GM19372 (cell line): ENCODE results near the gene PKN1.

Experiments used
- ATAC-seq: cut with Tn5 transposase; IDR thresholded peaks from one replicate; pipeline ENCODE4 v1.9.1; 2021; ENCODE audit warnings: mild to moderate bottlenecking, low read depth, moderate library complexity; ENCODE audit not compliant: unreplicated experiment

The PKN1 gene

DNA sequence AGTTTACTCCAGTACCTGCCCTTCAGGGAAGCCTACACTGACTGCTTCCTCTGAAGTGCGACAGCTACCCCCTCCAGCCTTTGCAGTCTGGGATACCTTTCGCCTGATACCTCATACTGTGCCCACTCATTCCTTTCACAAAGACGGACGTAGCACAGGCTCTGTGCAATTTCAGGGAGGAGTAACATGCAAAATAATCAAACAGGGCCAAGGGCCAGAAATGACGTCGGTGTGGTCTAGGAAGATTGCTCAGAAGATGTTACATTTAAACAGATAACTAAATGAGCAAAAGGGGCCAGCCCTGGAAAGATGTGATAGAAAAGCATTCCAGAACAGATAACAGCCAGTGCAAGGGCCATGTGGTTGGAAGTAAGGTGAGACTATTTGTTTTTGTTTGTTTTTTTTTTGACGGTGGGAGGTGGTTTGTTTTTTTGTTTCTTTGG, 7.4 kb upstream of the PKN1 start:
- ATAC-seq, result no peak

DNA sequence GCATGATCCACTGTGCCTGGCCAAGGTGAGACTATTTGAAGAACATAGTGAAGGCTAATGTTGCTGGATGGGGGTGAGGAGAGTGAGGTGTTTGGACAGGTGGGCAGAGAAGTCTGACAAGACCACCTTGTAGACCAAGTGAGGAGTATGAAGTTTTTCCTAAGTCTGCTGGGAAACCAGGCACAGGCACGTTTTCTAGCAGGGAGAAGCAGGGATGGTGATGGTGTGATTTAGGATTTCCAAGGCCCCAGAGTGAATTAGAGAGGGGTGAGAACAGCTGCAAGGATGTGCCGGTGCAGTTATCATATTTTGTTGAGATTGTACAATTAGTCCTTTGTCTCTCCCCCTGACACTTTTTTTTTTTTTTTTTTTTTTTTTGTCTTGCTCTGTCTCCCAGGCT, 5.6 kb upstream of the PKN1 start:
- ATAC-seq, result no peak

DNA sequence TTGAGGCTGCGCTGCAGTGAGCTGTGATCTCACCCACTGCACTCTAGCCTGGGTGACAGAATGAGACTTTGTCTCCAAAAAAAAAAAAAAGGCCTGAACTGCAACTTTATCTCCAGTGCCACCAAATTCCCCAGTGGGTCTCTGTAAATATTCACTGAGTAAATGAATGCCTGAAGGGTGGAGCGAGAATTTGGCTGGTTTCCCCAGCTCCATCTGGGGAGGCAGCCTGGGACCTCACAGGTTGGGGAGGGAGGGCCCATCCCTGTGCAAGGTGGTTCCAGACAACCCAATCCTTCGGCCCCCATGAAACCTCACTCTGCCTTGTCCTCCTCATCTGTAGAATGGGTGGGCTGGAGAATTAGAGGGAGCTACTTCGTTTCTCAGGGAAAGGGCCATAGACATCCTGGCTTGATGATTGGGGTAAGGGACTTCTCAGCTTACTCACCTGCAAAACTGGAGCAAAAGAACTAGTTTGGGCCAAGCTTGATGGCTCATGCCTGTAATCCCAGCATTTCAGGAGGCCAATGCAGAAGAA, 4.2 kb upstream of the PKN1 start:
- ATAC-seq, result no peak

DNA sequence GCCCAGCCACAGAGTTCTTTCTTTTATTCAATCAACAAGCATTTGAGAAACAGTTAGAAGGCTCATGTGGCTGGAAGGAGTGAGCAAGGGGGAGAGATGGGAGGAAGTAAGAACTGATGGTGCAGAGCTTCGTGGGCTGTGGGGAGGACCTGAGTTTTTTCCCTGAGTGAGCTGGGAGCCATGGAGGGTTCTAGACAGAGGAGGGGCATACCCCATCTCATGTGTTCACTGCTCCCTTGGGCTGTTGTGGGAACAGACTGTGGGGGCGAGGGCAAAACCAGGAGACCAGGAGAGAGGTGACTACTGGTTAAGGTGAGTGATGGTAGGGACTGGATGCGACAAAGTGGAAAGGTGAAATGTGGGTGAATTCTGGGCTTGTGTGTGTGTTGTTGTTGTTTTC, 2.4 kb upstream of the PKN1 start:
- no peak for ATAC-seq

DNA sequence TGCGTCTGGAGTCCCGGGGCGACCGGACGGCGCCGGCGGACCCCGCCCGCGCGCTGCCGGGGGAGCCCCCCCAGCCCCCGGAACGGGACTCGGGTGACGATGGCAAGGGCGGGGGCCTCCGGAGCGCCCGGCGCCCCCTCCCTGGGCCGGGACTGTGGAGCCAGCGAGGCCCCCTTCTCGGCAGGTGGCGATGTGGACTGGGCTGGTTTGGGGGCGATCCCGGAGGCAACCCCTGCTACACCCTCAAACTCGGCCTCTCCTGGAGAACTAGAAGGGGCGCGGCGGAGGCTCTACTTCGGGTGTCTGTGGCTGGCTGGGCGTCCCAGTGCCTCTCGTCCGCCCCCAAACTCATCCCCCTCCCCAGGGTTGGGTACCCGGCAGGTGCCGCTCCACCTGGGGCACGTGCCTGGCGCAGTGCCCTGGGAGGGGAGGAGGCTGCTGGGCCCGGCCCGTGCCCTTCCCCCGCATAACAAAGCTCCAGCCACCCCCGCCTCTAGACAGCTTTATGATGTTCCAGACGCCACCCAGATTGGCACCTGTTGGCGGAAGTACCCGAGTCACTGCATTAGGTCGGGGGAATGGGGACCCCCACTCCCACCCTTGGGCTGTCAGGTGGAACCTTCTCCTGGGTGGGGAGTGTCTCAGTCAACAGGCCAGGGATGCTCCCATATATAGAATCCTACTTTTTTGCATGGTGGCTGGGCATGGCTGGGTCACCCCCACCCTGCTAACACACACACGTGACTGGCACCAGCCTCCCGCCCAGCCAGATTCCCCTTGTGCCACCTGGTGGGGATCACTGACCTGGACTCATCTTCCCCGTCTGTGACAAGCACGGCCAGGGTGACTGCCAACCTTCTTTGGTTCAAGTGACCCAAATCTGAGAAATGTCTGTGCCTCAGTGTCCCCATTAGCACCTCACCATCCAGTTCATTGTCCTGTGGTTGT, 722 bp downstream of the PKN1 start:
- ATAC-seq, result no peak

DNA sequence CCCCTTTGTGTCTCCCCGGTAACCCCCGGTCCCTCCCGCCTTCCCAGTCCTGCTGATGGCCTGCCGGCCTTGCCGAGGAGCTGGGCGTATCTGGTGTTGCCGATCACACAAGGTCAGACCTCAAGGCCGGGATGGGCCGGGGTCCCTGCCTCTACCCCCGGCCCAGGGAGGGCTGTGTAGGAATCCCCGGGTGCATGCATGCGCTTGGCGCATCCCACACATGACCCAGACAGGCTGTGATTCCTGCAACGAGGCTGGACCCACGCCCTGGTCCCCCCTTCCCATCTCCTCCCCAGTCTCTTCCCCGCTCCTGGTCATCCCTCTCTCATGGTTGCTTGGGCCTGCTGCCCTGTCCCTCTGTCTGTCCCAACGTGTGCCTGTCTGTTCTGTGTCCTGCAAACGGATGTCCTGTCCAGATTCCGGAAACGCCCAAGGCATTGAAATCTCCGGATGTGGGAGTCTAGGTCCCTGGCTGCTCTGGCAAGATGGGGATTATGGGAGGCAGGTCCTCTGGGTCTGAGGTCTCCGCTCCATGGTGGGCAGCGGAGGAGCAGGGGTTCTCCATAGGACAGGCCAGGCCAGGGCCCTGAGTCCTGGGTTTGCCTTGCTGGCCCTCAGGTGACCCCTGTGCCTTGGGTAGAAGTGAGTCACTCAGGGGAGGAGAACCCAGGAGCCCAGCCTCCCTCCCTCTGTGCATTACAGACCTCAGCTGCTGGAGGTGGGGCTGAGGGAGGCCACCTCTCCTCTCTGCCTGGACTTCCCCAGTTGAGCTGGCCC, 1.6 kb downstream of the PKN1 start:
- no peak for ATAC-seq

DNA sequence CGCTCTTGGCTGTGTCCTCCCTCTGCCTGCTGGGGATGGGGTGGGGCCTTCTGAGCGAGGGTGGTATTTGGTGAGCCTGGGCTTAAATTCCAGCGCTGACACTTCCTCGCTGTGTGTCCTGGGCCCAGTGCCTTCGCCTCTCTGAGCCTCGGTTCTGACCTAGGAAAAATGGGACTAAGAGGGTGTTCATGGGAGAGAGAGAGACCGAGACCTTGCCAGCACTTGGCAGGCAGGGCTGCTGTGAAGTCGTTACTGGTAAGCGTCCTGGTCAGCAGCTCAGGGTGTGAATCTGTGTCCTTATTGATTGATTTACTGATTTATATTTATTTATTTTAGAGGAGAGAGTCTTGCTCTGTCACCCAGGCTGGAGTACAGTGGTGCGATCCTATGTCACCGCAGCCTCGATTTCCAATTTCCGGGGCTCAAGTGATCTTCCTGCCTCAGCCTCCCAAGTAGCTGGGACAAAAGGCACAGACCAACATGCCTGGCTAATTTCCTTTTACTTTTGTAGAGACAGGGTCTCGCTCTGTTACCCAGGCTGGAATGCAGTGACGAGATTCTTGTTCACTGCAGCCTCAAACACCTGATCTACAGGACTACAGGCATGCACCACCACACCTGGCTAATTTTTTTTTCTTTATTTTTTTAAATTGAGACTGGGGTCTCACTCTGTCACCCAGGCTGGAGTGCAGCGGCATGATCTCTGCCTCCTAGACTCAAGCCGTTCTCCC, 2.4 kb downstream of the PKN1 start:
- no peak for ATAC-seq

DNA sequence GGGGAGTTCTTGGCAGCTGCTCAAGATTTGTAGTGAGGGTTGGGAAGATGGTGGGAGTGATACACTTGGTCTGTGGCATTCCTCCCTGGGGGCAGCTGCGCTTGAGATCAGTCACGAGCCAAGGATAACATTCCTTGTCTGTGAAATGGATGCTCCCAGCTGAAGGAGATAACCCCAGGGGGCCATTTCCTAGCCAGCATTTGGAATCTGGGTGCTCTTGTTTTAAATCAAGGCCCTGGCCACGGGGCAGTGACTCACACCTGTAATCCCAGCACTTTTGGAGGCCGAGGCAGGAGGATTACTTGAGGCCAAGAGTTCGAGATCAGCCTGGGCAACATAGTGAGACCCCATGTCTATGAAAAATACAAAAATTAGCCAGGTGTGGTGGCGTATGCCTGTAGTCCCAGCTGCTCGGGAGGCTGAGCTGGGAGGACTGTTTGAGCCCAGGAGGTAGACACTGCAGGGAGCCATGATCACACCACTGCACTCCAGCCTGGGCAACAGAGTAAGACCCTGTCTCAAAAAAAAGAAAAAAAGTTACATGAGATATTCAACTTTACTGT, 4.6 kb downstream of the PKN1 start:
- ATAC-seq, result no peak

DNA sequence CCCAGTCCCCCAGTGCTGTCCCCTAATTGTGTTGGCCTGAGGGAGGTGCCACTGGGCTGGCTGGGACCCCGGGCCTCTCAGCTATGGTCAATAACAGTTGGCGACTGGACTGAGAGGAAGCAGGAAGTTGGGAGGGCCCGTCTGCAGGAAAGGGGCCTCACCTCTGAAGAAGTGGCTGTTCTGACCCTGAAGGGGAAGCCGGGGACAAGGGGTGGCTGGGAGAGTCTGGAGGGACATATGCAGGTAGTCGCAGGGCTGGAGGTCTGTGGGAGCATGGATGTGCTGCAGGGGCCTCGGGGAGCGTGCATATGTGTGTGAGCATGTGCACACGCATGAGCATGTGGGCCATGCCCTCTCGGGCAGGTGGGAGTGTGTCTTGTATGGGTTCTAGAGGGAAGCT, 5.9 kb downstream of the PKN1 start:
- ATAC-seq, result no peak

DNA sequence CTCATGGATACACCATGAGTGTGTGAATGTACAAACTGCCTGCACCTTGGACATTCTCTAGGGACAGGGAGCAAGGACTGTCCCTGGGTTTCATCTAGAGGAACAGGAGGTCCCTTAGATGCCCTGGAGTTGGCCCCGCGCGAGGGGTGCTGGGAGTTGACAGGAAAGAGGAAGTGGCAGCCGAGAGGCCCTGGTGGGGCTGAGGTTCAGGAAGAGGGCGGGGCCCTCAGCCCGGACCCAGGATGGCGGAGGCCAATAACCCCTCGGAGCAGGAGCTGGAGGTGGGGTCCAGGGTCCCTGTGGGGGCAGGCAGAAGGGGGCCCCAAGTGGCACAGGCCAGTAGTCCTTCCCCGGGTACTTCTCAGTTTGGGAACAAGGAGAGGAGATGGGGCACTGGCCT, 6.9 kb downstream of the PKN1 start:
- no peak for ATAC-seq

DNA sequence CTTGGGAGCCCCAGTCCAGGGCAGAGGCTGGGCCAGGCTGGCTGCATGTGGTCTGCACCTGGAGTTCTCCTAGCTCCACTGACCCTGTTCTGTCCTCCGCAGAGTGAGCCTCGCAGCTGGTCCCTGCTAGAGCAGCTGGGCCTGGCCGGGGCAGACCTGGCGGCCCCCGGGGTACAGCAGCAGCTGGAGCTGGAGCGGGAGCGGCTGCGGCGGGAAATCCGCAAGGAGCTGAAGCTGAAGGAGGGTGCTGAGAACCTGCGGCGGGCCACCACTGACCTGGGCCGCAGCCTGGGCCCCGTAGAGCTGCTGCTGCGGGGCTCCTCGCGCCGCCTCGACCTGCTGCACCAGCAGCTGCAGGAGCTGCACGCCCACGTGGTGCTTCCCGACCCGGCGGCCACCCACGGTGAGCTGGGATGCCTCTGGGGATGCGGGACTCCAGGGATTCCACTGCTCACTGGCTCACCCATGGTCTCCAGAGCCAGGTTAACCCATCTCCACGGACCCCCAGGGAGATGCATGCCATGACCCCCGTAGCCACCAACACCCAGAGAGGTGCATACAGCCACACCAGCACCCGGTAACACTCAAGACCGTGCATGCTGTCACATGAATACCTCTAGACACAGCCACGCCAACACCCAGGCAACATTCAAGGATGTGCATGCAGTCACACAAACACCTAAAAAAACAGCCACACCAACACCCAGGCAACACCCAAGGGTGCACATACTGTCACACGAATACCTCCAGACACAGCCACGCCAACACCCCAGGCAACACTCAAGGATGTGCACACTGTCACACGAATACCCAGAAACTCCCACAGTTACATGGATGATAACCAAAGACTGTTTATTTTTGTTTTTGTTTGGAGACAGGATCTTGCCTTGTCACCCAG, 8.2 kb downstream of the PKN1 start:
- no peak for ATAC-seq

DNA sequence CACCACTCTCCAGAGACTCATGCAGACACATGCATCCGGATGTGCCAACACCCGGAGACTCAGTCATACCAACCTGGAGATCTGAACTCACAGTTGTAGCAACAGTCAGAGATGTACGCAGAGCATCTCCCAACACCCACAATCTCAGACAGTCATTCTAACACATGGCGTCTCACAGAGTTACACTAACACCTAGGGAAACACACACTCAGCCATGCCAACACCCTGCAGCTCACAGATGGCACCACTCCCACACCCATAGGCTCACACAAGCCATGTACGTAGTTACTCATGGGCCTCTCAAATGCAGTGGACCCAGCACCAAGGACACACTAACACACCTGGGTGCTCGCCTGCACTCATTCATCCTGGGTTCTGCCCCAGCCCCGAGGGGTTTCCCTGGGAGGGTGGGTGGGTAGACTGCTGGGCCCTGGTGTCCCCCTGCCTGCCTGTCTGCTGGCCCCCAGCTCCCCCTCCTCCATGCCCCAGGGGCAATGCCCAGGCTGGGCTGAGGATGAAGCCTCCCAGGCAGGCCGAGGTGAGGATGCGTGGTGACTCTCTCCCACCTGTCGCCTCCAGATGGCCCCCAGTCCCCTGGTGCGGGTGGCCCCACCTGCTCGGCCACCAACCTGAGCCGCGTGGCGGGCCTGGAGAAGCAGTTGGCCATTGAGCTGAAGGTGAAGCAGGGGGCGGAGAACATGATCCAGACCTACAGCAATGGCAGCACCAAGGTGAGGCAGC, 10.0 kb downstream of the PKN1 start:
- no peak for ATAC-seq

DNA sequence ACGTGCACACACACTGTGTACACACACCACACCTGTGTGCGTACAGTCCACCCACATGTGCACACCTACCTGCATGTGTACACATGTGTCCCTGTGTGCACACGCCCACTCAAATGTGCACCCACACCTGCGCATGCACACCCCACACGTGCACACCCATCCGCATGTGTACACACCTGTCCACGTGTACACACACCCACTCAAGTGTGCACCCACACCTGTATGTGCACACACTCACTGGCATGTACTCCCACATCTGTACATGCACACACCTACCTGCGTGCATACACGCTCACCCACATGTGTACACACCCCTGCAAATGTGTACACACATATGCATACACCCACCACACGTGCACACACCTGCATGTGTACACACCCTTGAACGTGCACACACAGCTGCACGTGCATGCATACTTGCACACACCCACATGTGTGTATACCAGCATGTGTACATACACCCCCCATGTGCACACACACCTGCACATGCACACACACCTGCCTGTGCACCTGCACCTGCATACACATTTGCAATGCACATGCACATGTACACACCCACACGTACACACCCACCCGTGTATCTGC, 10.6 kb downstream of the PKN1 start:
- no peak for ATAC-seq

DNA sequence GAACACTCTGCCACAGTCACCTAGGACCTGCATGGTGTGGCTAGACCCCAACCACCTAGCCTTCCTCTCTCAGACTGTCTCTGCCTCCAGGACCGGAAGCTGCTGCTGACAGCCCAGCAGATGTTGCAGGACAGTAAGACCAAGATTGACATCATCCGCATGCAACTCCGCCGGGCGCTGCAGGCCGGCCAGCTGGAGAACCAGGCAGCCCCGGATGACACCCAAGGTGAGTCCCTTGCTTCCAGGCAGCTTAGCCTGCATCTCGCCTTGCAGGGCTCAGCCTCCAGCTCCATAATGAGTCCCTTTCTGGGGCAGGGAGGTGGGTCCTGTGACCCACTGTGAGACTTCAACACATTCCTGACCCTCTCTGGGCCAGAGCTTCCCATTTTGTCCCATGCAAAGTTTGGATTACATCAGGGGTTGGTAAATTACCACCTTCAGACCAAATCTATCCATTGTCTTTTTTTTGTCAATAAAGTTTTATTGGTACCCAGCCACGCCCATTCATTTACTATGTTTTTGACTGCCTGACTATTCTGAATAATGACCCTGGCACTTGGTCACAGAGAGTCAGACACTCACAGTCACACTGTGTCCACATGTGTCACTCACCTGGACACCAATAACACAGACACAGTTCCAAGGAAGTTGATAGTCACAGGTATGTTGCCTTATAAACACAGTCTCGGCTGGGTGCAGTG, 13.4 kb downstream of the PKN1 start:
- ATAC-seq, result no peak

DNA sequence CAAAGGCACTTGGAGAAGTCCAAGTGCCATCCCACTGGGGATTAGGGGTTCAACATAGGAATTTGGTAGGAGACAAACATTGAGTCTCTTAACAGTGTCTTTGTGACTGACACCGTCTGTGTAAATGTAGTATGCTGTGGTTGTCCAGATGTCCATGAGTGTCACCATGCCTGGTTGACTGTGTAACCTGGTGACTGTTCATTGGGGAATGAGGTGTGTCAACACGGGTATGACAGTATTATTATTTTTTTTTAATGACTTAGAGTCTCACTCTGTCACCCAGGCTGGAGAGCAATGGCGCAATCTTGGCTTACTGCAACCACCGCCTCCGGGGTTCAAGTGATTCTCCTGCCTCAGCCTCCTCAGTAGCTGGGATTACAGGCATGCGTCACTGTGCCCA, 16.2 kb downstream of the PKN1 start:
- no peak for ATAC-seq

DNA sequence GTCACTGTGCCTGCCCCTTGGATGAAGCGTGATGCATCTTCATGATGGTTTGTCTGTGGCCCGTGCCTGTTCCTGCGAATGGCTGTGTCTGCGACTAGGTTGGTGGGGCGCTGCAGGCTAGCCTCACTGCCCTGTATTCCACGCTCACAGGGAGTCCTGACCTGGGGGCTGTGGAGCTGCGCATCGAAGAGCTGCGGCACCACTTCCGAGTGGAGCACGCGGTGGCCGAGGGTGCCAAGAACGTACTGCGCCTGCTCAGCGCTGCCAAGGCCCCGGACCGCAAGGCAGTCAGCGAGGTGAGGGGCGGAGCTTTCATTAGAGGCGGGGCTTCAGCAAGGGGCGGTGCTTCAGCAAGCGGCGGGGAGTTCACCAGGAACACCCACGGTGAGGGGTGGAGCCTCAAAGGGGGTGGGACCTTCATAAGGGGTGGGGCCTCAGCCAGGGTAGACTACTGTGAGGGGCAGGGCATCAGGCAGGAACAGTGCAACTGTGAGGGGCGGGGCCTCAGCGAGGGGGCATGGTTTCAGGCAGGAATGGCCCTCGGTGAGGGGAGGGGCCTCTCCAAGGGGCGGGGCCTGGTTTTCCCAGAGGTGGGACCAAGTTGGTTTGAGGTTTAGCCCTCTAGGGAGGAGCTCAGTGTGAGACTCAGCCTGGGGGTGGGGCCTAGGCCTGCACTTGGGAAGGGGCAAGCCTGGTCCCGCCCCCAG, 17.2 kb downstream of the PKN1 start:
- no peak for ATAC-seq

DNA sequence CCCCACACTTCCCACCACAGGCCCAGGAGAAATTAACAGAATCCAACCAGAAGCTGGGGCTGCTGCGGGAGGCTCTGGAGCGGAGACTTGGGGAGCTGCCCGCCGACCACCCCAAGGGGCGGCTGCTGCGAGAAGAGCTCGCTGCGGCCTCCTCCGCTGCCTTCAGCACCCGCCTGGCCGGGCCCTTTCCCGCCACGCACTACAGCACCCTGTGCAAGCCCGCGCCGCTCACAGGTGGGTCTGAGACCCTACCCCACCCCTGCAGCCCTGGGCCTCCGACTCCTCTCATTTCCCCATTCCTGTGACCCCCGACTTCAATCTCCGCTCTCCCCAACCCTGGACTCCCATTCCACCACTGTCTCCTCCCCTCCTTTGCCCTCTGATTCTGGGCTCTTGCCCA, 17.8 kb downstream of the PKN1 start:
- ATAC-seq, result no peak
